Aorta (tissue), 5 donors: ENCODE results near the gene PCDHGB6. TPM values are rescaled to one million over a fixed set of nuclear protein-coding genes. Genes with fewer than 3 reads are reported as not detected.
A peak's percentile ranks its signal among the peaks of the same experiment; 100 is the strongest.
"Not testable (repeated sequence)": the region's sequence is repeated elsewhere in the genome, so short reads cannot be mapped to it uniquely, and the experiment has no call there.

Source experiments
- ATAC-seq: fragments of 200-7000 bp; cut with Tn5 transposase; one replicate; pipeline ENCODE4 v1.9.1; 2022; ENCODE audit warnings: moderate library complexity; ENCODE audit not compliant: low FRiP score
- DNase-seq, 2 donors: peaks; one replicate each; pipeline ENCODE4 v3.0.0-alpha.2; 2020
- H3K27ac ChIP-seq, 2 donors: one replicate each; pipeline ENCODE4 v1.5.1; 2013; ENCODE audit warnings: low read length in 2 of 2, mild to moderate bottlenecking in 2 of 2, moderate library complexity in 2 of 2, control low read depth in 1 of 2, inconsistent platforms in 1 of 2, low read depth in 1 of 2
- H3K27me3 ChIP-seq, 2 donors: one replicate each; pipeline ENCODE4 v1.6.1; 2013; ENCODE audit warnings: control low read depth in 1 of 2, low read length in 1 of 2, mild to moderate bottlenecking in 1 of 2, moderate library complexity in 1 of 2; ENCODE audit not compliant: insufficient read depth in 2 of 2, control insufficient read depth in 1 of 2
- H3K36me3 ChIP-seq, 2 donors: one replicate each; pipeline ENCODE4 v1.6.1; 2013; ENCODE audit warnings: control low read depth in 1 of 2, low read length in 1 of 2, mild to moderate bottlenecking in 1 of 2; ENCODE audit not compliant: insufficient read depth in 2 of 2, control insufficient read depth in 1 of 2
- H3K4me1 ChIP-seq, 2 donors: one replicate each; pipeline ENCODE4 v1.6.1; 2013; ENCODE audit warnings: low read length in 2 of 2, control low read depth in 1 of 2, mild to moderate bottlenecking in 1 of 2, moderate library complexity in 1 of 2; ENCODE audit not compliant: insufficient read depth in 2 of 2, control insufficient read depth in 1 of 2
- H3K4me3 ChIP-seq, 2 donors: one replicate each; pipeline ENCODE4 v1.5.1; 2013; ENCODE audit warnings: low read length in 2 of 2, control low read depth in 1 of 2, mild to moderate bottlenecking in 1 of 2
- H3K9me3 ChIP-seq: one replicate; pipeline ENCODE4 v1.6.1; 2013; ENCODE audit warnings: mild to moderate bottlenecking, low read length; ENCODE audit not compliant: control insufficient read depth
- WGBS, 2 donors: extraction: QIAGEN DNeasy Blood & Tissue Kit; methylation state at CpG; one replicate each; pipeline ENCODE4 v1.1.7; 2013; 5-methylcytosine and 5-hydroxymethylcytosine counted together
- intact Hi-C, 2 donors: fragments of 100-400 bp; cut with DNase I; formaldehyde crosslinking; loops; one replicate each; pipeline versions ENCODE4 v1.14.2 to v1.15.0; 2022
- polyA plus RNA-seq, 2 donors: library from polyadenylated mRNA; stranded (reverse); fragments of 200-250 nt; gene quantifications; one replicate each; pipeline ENCODE4 v1.2.3, GENCODE V29; 2013
- total RNA-seq, 2 donors: library from RNA; stranded (reverse); fragmentation: NEBNext Ultra II Directional; extraction: Animal tissue kit (Norgen Biotek cat#: 25700); gene quantifications; one replicate each; pipeline ENCODE4 v1.2.1, GENCODE V29; 2021
- donor health status: healthy with polysubstance abuse.
- donor health status: Bipolar disorder and iron deficiency.
- donor health status: DM: no; HTN: no; CAD: no.
- donor health status: DM: no; HTN: no; CAD: no.
- donor health status: DM: yes; HTN: yes; CAD: no.

Gene PCDHGB6
- total and polyA plus RNA-seq, 4 donors, result 0.38 to 14.6 (median 5.9) TPM

- no peak for ATAC-seq
- 23 to 28% methylated on average over 69 of the region's 69 CpGs for WGBS, 2 donors
- Histone ChIP-seq H3K4me3 (no peak overlapping the region), H3K27ac (no peak overlapping the region), H3K27me3 (no peaks in the 10 kb centered on the region), H3K4me1 (no peaks in the 10 kb centered on the region), H3K9me3 (peaks cover 44% of the 10 kb centered on the region), H3K36me3 (no peaks in the 10 kb centered on the region)
- DNase-seq, result no peak
- intact Hi-C loops, result loop anchor here in 1 of 2 donors (5.0 kb wide), 1 partner anchor 50 kb away; the partner anchor contains the start of gene PCDHGA11
Measured at GRCh38 chr5:141371572-141372475, 36.0 kb upstream of the PCDHGB6 start.

DNA sequence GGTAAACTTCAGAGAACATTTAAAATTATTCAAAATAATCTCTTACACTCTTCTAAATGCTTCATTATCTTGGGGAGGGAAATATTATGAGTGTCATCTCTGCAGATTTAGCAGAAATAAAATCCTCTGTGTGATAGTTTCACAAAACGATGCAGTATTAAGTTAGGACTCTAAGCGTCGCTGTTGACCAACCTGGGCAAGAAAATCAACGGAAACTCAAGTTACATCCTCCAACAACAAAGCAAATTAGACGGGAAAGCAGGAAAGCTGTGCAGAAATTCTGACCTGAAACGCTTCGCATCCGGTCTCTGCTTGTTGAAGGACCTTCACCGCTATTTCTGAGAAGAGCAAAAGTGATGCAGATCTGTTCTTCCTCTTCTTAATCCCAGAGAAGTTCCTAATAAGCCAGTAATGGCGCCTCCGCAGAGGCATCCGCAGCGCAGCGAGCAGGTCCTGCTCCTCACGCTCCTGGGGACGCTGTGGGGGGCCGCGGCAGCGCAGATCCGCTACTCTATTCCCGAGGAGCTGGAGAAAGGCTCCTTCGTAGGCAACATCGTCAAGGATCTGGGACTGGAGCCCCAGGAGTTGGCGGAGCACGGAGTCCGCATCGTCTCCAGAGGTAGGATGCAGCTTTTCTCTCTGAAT is 34.0 kb upstream of the PCDHGB6 start, which contains the start of gene PCDHGA6:
PCDHGA6 (plus strand) TSS at position 219 of the 645 bp plus-strand sequence; CDS start at position 412, 193 bp downstream.
- no peak within 1 kb of the TSS for H3K27ac ChIP-seq
- DNase-seq (peak in 1 of 2 donors; percentile 66), ATAC-seq (no peak)
- intact Hi-C loops, result loop anchor here in 1 of 2 donors (5.0 kb wide), 1 partner anchor 49 kb away; the partner anchor contains the start of gene PCDHGA11
- WGBS, 2 donors, result 12 to 13% methylated on average over 27 of the region's 27 CpGs
- H3K27me3 ChIP-seq, result no peaks in the 10 kb centered on the region
- no peaks in the 10 kb centered on the region for H3K4me1 ChIP-seq
- no peaks in the 10 kb centered on the region for H3K36me3 ChIP-seq
- peaks cover 45% of the 10 kb centered on the region for H3K9me3 ChIP-seq
- no peak within 1 kb of the TSS for H3K4me3 ChIP-seq

- Histone ChIP-seq H3K9me3 (peaks cover 45% of the 10 kb centered on the region), H3K4me1 (no peaks in the 10 kb centered on the region), H3K36me3 (no peaks in the 10 kb centered on the region), H3K27ac (no peak overlapping the region), H3K4me3 (no peak overlapping the region), H3K27me3 (no peaks in the 10 kb centered on the region)
- WGBS, 2 donors, result 48 to 50% methylated on average over 14 of the region's 14 CpGs
- intact Hi-C loops, result loop anchor here in 1 of 2 donors (5.0 kb wide), 1 partner anchor 48 kb away; the partner anchor contains the start of gene PCDHGA11
- ATAC-seq (no peak), DNase-seq (no peak)
Measured at GRCh38 chr5:141374627-141375026, 33.2 kb upstream of the PCDHGB6 start.

- H3K27ac ChIP-seq, intact Hi-C loops, ATAC-seq, H3K4me3 ChIP-seq, H3K4me1 ChIP-seq, H3K36me3 ChIP-seq, H3K27me3 ChIP-seq: not testable (repeated sequence)
- peaks cover 39% of the 10 kb centered on the region for H3K9me3 ChIP-seq
- WGBS, 2 donors, result 28 to 46% methylated on average over 28 to 43 of the region's 48 CpGs
- DNase-seq, result peak in 1 of 2 donors; percentile 61
Measured at GRCh38 chr5:141375444-141376155, 32.2 kb upstream of the PCDHGB6 start.

DNA sequence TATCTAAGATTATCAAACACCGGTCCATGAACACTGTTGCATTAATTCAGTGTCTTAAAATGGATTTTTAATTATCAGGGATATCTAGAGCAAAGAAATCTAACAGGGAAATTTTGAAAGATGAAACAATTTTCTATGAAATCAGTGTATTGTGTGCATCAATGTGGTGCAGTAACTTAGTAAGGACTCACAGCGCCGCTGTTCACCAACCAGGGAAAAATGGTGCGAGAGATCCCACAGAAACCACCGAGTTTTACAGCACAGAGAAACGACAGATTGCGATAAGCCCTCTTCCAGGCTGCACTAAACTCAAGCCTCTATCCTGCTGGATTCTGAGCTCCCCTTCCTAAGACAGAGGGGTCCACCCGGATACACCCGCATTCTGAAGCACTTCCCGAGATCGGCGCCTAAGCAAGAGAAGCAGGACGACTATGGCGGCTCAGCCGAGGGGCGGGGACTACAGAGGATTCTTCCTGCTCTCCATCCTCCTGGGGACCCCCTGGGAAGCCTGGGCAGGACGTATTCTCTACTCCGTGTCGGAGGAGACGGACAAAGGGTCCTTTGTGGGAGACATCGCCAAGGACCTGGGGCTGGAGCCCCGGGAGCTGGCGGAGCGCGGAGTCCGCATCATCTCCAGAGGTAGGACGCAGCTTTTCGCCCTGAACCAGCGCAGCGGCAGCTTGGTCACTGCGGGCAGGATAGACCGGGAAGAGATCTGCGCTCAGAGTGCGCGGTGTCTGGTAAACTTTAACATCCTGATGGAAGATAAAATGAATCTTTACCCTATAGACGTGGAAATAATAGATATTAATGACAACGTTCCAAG is 25.1 kb upstream of the PCDHGB6 start, which contains the start of gene PCDHGA7:
PCDHGA7 (plus strand) TSS at position 274 of the 826 bp plus-strand sequence; CDS start at position 432, 158 bp downstream.
- intact Hi-C loops, result no loop called here
- Histone ChIP-seq H3K27me3 (no peaks in the 10 kb centered on the region), H3K27ac (no peak within 1 kb of the TSS), H3K36me3 (no peaks in the 10 kb centered on the region), H3K9me3 (peaks cover 20% of the 10 kb centered on the region), H3K4me1 (no peaks in the 10 kb centered on the region), H3K4me3 (no peak within 1 kb of the TSS)
- no peak for ATAC-seq
- 13 to 14% methylated on average over 37 of the region's 37 CpGs for WGBS, 2 donors
- peak in 1 of 2 donors; percentile 58 for DNase-seq

- Histone ChIP-seq H3K4me3 (no peak overlapping the region), H3K9me3 (peaks cover 20% of the 10 kb centered on the region)
- 27 to 37% methylated on average over 21 of the region's 21 CpGs for WGBS, 2 donors
Measured at GRCh38 chr5:141383345-141383744, 24.5 kb upstream of the PCDHGB6 start.

DNA sequence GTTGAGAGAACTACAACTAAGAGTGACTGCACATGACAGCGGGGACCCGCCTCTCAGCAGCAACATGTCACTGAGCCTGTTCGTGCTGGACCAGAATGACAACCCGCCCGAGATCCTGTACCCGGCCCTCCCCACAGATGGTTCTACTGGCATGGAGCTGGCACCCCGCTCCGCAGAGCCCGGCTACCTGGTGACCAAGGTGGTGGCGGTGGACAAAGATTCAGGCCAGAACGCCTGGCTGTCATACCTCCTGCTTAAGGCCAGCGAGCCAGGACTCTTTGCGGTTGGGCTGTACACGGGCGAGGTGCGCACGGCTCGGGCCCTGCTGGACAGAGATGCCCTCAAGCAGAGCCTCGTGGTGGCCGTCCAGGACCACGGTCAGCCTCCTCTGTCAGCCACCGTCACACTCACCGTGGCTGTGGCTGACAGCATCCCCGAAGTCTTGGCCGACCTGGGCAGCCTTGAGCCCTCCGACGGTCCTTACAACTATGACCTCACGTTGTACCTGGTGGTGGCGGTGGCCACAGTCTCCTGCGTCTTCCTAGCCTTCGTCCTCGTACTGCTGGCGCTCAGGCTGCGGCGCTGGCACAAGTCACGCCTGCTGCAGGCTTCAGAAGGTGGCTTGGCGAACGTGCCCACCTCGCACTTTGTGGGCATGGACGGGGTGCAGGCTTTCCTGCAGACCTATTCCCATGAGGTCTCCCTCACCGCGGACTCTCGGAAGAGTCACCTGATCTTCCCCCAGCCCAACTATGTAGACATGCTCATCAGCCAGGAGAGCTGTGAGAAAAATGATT is 23.2 kb upstream of the PCDHGB6 start:
- DNase-seq, result peak in 1 of 2 donors; percentile 56
- 39 to 43% methylated on average over 43 of the region's 43 CpGs for WGBS, 2 donors
- Histone ChIP-seq H3K36me3 (no peaks in the 10 kb centered on the region), H3K4me3 (no peak overlapping the region), H3K27ac (no peak overlapping the region), H3K4me1 (no peaks in the 10 kb centered on the region), H3K9me3 (peaks cover 31% of the 10 kb centered on the region), H3K27me3 (no peaks in the 10 kb centered on the region)
- no peak for ATAC-seq
- intact Hi-C loops, result no loop called here

More at GRCh38 chr5:141383345-141383744, 24.5 kb upstream of the PCDHGB6 start:
- no peaks in the 10 kb centered on the region for H3K36me3 ChIP-seq
- H3K4me1 ChIP-seq, result no peaks in the 10 kb centered on the region
- DNase-seq (peak in 1 of 2 donors; percentile 43), ATAC-seq (no peak)
- intact Hi-C loops, result no loop called here
- H3K27ac ChIP-seq, result no peak overlapping the region
- no peaks in the 10 kb centered on the region for H3K27me3 ChIP-seq
